ENCODE results near the gene DRC7.
"Not testable (repeated sequence)": the region's sequence is repeated elsewhere in the genome, so short reads cannot be mapped to it uniquely, and the experiment has no call there.

Gene DRC7

DNA sequence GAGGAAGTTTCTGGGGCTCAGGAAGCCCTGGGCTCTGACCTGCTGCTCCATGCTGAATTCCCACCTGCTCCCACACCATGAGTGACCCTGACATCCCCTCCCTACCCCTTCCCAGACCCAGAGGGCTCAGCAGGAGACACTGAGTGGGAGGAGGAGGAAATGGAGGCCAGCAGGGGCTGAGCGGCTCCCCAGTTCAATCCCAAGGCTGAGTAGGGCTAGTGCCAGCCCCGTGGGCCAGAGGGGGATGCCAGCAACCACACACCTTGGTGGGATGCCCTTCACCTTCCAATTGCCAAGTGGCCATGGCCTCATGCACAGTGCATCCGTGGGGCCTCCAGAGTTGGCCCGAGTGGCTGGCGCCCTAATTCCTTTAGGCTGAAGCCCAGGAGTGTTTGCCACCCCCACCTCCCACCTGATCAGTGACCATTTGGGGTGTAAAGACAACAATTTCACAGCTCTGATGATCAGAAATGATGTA lies 27.5 kb upstream of the DRC7 start:
- no peak overlapping the region for H3K27ac ChIP-seq
- TF ChIP-seq, protein P1, sequence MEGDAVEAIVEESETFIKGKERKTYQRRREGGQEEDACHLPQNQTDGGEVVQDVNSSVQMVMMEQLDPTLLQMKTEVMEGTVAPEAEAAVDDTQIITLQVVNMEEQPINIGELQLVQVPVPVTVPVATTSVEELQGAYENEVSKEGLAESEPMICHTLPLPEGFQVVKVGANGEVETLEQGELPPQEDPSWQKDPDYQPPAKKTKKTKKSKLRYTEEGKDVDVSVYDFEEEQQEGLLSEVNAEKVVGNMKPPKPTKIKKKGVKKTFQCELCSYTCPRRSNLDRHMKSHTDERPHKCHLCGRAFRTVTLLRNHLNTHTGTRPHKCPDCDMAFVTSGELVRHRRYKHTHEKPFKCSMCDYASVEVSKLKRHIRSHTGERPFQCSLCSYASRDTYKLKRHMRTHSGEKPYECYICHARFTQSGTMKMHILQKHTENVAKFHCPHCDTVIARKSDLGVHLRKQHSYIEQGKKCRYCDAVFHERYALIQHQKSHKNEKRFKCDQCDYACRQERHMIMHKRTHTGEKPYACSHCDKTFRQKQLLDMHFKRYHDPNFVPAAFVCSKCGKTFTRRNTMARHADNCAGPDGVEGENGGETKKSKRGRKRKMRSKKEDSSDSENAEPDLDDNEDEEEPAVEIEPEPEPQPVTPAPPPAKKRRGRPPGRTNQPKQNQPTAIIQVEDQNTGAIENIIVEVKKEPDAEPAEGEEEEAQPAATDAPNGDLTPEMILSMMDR (IDR thresholded peaks at IDR 0.05): no peak

DNA sequence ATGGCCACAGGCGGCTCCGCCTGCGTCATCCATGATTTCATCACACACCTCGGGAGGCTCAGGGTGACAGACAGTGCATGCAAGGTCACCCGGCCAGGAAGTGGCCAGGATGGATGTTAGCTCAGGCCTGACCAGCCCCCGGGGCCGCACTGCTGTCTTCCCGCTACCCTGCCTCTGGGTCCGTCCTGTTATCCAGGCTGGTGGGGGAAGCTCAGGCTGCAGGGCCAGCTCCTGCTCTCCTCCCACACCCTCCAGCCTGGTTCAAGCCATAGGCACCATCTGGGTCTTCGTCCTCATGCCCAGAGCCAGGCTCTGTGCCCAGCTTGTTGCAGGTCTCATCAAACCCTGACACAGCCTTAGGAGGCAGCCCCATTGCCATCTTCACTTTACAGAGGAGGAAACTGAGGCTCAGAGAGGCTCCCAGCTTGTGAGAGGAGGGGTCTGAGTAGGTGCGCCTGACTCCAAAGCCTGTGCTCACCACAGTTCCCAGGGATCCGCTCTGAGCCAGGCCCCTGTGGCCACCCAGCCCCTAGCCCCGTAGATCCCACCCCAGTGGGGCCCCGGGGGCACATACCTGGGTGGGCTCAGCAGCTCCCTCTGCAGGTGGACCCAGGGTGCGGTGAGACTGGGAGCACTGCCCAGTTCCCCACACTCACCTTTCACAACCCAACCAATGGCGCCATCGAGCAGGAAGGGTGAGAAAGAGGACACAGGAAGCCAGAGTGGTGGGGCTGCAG lies 26.9 kb upstream of the DRC7 start:
- Histone ChIP-seq H3K4me3 (no peak overlapping the region), H3K27ac (no peak overlapping the region)
- no peak for DNase-seq (ENCODE audit: low spot score)
- TF ChIP-seq, protein P1 (IDR thresholded peaks at IDR 0.05): no peak

More for the DNA sequence above, 27.5 kb upstream of the DRC7 start:
- H3K4me3 ChIP-seq: no peak overlapping the region
- no peak for DNase-seq (ENCODE audit: low spot score)

DNA sequence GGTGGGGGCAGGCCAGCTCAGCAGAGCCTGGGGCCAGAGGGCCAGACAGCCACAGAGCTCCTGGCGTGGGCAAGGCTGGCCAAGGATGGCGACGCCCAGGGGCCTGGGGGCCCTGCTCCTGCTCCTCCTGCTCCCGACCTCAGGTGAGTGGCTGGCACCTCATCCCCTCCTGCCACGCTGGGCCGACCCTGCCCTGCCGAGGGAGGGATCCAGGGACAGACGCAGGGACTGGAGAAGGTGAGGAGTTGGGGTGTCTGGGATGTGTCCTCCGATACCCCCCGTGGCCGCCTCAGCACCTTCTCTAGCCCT lies 26.4 kb upstream of the DRC7 start, which contains the start of gene ADGRG3:
Gene ADGRG3, plus strand, starts transcription at position 44 of the 309 bp plus-strand sequence. Its CDS starts 42 bp downstream, at position 86.
- no peak within 1 kb of the TSS for H3K4me3 ChIP-seq
- DNase-seq (ENCODE audit: low spot score): no peak
- no peak within 1 kb of the TSS for H3K27ac ChIP-seq
- TF ChIP-seq, protein P1 (IDR thresholded peaks at IDR 0.05): no peak

DNA sequence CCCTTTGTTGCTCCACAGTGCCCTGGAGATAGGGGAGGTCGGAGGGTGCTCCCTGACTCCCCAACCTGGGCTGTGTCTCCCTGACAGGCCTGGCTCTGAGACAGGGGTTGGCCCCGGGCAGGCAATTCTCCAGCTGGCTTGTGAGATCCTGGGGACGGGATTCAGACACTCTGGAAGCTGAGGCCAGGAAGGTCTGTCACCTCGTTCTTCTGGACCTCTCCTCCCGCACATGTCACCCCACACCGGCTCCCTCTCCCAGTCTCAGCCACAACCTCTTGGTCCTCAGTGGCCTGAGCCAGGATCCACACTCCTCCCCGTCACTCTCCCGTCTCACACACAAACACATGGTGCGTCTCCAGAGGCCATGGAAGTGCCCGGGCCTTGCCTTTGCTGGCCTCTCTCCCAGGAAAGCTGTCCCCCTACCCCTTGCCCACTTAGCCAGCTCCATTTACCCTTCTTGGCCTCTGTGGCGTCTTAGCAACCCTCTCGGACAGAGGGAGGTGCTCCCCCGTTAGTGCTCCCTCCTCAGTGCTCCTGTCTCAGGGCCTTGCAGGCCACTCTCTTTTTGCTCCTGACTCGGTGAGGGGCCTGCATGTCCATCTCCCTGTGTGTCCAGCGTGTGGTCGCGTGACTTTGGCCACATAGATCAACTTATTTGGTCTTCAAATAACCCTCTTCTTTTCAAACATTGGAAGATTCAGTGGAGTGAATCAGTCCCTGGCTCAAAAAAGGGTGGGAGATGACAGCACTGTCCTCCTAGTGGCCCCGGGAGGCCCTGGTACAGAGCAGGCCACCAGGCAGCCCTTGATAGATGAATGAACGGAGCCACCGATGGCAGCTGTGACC lies 25.8 kb upstream of the DRC7 start:
- TF ChIP-seq, protein P1 (IDR thresholded peaks at IDR 0.05): no peak
- H3K27ac ChIP-seq: no peak overlapping the region
- no peak for DNase-seq (ENCODE audit: low spot score)
- no peak overlapping the region for H3K4me3 ChIP-seq

DNA sequence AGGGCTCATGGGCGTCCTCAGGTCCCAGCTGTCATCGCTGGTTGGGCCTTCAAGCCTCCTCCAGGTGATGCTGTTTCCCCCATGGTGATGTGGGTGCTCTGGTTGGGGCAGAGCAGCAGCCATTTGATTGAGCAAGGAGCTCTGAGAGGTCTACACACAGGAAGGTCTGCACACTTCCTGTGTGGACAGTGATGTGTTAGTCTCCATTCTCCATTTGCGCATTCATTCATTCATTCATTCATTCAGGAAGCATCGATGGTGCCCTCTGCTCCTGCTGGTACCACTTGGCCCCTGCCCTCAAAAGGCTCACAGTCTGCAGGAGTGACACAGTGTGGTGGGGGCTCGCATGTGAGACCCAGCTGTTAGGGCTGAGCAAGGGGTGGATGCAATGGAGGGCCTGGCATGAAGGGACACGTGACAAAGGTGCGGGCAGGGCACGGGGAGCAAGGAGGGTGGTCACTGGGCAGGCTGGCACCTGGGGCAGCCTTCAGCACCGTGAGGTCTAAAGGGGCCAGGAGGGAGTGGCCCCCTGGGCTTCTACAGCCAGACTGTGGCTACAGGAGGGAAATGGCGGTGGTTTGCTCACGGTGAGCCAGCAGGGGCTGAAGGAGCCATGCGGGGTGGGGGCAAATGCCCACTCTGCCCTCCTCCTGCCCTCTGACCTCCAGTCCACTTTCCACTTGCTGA lies 25.0 kb upstream of the DRC7 start:
- H3K27ac ChIP-seq: no peak overlapping the region
- TF ChIP-seq, protein P1 (IDR thresholded peaks at IDR 0.05): no peak
- no peak for DNase-seq (ENCODE audit: low spot score)
- no peak overlapping the region for H3K4me3 ChIP-seq

DNA sequence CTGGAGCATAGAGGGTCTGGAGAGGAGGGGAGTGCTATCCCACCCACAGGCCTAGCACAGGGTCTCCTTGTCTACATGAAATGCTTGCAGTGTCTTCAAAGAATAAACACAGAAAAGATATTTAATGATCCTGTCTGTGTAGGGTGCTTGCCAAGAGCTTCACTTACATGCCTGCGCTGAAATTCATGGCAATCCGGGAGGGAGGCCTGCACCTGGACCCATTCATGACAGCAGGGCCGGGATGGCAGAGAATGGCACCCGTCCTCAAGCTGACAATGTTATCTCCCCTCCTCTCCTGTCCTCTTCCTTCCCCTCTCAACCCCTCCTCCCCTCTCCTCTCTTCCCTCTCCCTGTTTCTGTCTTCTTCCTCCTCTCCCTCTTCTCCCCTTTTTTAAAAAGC lies 24.4 kb upstream of the DRC7 start:
- TF ChIP-seq, protein P1 (IDR thresholded peaks at IDR 0.05): no peak
- Histone ChIP-seq H3K27ac (no peak overlapping the region), H3K4me3 (no peak overlapping the region)
- no peak for DNase-seq (ENCODE audit: low spot score)

DNA sequence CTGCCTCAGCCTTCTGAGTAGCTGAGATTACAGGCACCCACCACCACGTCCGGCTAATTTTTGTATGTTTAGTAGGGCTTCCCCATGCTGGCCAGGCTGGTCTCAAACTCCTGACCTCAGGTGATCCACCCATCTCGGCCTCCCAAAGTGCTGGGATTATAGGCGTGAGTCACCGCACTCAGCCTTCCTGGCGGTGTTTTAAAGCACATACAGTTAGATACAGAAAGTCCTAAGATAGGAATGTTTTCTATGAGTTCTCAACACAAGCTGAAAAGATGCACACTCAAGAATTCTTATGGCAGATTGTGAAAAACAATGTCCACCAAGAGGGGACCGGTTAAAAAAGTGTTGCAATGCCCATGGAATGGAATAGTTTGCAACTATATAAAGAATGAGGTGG lies 23.2 kb upstream of the DRC7 start:
- not testable (repeated sequence) for DNase-seq (ENCODE audit: low spot score); H3K27ac ChIP-seq; H3K4me3 ChIP-seq
